HUDEP-2 (cell line): ENCODE data around the gene NOS1AP.
A peak's percentile ranks its signal among the peaks of the same experiment; 100 is the strongest.

Source experiments
- DNase-seq, 76 experiments: peaks; one replicate each; lab custom pipeline; 2025; ENCODE audit not compliant: unreplicated experiment in 76 of 76; lab: John Stamatoyannopoulos, UW

The NOS1AP gene

DNA sequence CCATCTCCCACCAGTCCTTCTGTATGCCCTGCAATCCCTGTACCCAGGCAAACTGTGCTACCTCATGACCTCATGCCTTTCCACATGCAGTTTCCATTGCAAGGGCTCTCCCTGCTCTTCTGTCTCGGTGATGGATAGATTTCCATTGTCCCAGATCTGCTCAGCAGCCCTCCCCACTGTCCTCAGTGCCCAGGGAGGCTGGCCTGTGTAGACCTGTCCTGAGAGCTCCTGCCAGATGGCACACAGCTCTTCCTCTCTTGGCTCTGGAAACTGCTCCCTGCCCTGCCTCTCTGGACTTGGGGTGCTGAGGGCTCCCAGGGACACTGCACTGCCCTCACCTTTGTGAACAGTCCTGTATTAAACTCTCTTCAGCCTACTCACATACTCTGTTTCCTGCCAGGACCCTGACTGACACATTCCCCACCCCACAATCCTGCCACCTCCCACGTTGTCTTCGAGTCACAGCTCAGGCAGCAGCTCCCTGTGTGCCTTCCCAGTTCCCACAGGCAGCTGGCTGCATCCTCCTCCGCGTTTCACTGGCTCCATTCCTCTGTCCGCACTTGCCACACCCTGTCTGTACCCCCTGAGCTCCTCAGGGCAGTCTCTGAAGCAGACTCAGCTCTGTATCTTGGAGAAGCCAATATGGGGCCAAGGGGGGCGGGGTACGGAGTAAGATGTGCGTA is 250.1 kb downstream of the NOS1AP start:
- no peak for DNase-seq

DNA sequence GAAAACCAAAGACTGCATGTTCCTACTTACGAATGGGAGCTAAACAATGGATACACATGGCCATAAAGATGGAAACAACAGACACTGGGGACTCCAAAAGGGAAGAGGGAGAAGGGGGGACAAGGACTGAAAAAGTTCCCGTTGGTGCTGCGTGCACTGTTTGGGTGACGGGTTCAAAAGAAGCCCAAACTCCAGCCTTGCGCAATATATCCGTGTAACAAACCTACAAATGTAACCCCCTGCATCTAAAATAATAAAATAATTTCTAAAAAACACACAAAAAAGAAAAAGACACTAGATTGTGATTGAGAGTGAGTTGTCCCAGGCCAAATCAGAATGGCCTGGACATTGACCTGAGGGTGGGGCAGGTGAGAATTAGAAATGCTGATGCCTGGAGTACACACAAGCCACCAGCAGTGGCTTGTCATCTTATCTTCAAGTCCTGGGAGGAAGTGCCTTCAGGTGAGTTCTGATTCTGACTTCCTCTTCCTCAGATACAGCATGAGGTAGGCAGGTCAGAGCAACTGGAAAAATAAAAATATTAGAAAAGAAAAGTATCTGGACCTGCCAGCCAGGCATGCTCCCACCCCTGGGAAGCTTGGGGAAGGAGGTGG is 252.4 kb downstream of the NOS1AP start:
- DNase-seq = no peak

DNA sequence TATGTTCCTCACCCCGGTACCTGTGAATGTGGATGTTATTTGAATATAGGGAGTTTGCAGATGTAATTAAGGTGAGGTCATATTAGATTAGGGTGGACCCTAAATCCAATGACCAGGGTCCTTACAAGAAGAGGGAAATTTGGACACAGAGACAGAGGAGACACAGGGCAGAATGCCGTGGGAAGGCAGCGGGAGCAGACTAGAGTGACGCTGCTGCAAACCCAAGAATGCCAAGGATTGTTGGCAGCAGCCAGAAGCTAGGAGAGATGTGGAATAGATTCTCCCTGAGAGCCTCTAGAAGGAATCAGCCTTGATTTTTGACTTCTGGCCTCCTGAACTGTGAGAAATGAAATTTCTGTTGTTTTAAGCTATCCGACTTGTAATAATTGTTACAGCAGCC is 253.5 kb downstream of the NOS1AP start:
- DNase-seq = no peak

DNA sequence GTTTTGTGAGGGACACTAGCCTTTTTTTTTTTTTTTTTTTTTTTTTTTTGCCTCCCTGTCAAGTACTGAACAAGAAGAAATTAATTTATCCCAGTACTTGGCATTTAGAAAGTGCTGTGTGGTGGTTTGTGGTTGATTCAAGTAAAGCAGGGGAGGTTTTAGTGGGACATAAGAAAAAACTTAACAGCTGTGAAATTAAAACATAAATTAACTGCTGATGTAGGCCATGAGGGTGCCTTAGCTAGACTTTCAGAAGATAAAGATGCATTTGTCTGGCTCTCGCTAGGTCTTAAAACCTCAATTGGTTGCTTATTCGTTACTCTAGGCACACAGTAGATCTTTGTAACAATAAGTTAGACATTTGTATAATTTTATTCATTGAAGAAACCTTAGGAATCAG is 254.9 kb downstream of the NOS1AP start:
- DNase-seq = no peak

DNA sequence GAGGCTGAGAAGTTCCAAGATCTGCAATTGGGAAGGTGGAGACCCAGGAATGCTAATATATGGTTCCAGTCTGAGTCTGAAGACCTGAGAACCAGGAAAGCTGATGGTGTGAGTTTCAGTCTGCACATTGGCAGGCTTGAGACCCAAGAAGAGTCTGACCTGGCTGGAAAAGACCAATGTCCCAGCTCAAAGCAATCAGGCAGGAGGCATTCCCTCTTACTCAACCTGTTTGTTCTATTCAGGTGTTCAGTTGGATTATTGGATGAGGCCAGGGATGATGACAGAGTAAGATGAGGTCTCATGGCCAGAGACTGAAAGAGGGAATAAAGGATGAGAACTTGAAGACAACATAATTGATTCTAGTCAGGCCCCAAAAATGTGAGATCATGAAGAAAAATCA is 257.1 kb downstream of the NOS1AP start:
- no peak for DNase-seq

DNA sequence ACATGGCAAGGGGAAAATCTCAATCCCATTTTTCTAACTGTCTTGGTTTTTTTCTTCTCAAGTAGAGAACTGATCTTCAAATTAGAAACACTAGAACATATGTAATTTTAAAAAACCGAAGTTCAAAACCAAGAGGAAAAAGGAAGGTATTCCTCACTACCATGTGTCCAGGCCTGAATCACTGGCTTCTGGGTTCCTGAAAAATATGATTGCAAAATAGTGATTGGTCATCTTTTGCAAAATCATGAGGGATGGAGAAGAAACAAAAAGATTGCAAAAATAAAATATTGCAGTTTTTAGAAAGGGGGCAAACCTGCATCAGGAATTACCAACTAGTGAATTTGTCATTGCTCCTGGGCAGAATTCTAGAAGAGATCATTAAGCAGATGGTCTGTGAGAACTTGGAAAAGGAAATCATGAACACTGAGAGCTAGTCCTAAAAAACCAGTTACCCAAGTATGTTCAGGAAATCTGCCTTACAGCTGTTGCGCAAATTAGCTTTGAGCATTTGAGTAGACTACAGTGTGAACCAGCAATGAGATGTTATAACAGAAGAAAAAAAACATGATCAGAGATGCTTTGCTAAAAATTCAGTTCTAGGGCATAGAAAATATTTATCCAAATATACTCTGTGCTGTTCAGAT is 257.8 kb downstream of the NOS1AP start:
- no peak for DNase-seq

DNA sequence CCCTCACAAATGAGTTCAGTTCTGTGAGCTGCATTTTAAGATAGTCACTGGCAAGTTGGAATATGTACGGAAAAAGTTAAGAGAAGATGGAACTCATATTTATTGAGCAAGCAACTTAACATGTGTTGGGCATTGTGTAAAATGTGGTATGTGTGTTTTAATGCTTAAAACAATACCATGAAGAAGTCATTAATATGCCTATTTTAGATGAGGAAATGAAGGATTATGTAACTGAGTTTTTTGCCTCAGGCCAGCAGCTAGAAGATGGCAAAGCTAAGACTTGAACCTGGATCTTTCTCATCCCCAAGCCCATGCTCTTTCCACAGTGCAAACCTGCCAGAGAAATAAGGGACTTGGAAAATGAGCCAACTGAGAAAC is 258.3 kb downstream of the NOS1AP start:
- DNase-seq = no peak

DNA sequence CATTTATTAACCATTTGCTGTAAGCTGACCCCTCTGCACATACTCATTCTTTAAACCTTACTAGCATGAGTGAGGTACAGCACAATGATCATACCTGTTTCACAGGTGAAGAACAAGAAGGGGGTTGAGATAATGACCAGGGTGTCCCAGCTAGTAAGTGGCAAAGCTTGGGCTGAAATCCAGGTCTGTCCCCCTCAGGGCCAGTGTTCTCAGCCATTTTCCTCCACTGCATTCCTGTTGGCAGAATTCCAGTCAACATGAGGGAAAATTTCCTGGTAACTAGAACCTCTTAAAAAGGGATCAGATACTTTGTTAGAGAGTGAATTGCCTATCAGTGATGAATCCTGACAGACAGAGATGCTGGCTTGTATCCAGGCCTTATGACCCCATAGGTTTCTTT is 259.0 kb downstream of the NOS1AP start:
- DNase-seq = no peak

DNA sequence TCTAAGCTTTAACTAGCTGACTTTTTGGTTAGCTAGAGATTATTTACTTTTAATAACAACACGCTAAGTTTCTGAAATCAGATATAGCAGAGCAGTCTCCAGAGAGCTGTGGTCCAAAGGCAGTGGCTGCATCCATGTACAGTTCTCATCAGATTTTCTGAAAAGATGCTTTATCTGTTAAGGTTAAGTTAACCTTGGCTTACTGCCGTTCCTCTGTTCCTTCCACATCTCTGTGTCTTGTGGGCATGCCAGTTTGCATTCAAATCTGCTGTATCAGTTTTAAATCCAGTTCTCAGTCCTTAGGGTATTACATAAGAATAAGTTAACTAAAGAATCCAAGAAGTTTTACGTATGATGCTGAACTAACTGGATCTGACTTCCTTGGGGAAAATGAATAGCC is 260.3 kb downstream of the NOS1AP start:
- DNase-seq = no peak

DNA sequence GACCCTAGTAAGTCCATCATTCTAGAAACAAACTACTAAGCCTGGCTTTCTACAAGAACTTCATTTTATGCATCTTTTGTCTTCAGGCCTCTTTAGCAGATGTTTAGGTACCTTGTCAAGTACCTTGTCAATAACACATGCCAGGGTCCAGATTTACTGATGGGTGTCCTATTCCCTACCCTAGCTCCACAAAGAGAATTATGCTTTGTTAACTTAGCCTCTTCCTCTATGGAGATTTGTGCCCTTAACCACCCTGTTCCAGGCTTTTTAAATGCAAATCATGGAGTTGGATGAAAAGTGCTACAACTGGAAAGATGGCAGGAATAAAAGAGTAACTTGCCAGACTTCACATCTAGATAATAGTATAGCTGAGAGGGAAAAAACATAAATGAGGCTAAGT is 264.5 kb downstream of the NOS1AP start:
- no peak for DNase-seq

DNA sequence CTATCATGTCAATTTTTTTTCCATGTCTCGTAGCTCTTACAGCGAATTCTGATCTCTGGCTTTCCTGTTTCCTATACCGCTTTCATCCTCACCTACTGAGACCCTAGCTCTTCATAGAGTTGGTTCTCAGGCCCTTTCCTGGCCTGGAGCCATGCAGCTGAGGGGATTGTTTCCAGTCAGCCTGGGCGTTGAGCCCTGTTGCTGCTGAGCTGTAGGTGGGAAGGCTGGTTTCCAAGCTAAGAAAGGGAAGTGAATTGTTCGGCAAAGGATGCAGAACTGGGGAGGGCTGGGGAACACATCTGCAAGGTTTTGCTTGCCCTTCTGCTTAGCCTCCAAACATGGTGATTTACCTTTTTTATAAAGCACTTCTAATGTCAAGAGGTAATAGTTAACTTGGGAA is 265.6 kb downstream of the NOS1AP start:
- no peak for DNase-seq

DNA sequence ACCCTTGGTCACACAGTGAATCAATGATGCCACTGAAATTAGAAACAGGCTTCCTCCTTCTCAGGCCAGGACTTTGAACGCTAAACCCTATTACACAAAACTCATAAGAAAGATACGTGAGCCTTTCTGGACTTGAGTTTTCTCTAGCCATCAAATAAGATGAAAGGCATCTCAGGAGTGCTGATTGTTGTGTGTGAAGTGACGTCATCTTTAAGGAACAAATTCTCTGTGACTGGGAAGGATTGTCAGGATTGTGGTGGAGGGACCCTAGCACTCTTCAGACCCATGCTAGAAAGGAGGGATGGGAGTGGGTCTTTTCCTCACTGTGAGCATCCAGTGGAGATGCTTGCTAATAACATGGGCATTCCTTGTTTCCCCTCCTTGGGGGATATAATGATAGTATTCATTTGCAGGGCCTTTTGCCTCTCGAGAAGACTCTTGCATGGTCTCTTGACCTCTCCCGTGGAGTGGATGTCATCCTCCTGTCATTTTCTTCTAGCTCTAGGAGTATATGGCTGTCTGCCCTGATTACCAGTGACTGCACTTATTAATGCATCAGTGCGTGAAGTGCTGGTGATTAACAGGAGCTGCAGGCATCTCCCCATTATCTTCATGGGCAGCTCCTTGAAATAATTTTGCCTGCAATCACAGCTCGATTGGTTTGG is 267.3 kb downstream of the NOS1AP start:
- no peak for DNase-seq

DNA sequence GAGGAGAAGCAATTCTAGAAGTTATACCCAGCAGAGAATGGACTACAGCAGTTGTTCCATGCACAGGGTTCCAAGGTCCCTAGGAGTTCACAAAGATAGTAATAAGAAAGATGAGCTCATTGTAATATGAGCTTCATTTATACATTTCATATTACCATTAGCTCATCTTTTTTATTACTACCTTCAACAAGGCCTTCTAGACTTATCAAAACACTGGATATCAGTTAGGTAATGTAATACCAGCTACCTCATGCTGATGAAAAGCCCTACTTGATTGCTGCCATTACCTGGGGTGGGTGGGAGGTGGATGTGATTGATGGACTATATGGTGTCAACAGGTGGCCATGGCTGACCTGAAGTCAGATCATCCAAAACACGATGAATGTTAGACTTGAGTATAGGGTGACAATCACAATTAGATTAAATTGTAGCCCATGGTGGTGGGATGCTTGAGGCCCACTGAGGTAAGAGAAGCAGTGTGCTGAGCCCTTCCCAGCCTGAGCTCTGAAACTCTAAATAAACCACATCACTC is 273.0 kb downstream of the NOS1AP start:
- DNase-seq = no peak

DNA sequence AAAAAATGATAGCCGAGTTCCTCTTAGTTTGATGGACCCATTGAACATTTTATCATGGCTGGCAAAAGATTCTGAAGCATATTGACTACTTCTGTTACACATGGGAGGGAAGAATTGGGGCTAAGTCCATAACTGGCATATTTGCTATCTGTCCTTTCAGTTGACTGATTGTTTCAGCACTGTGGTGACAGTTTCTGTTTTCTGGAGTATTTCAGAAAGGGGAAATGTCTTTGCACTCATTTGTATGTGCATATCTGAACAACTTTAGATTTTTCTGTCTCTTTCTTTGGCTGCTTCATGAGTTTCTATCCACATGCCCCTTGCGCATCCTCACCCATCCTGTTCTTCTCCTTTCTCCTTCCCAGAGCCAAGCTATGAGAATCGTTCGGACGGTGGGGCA is 274.0 kb downstream of the NOS1AP start:
- no peak for DNase-seq

DNA sequence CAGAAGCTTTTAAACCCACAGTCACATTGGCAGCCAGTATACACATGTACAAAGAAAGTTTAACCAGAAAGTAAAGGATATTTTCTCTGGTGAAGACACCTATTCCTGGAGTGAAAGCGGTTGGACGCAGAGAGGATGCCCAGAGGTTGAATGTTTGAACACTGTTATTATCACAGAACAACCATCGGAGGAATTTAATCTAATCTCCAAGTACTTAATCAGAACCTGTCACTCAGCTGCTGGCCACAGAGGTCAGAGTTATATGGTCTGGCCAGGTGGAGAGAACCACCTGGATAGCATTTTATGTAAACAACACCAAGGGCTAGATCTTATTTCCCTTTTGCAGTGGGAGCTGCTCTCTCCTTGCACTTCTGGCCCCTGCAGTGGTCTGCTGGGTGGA is 277.8 kb downstream of the NOS1AP start:
- DNase-seq = no peak

DNA sequence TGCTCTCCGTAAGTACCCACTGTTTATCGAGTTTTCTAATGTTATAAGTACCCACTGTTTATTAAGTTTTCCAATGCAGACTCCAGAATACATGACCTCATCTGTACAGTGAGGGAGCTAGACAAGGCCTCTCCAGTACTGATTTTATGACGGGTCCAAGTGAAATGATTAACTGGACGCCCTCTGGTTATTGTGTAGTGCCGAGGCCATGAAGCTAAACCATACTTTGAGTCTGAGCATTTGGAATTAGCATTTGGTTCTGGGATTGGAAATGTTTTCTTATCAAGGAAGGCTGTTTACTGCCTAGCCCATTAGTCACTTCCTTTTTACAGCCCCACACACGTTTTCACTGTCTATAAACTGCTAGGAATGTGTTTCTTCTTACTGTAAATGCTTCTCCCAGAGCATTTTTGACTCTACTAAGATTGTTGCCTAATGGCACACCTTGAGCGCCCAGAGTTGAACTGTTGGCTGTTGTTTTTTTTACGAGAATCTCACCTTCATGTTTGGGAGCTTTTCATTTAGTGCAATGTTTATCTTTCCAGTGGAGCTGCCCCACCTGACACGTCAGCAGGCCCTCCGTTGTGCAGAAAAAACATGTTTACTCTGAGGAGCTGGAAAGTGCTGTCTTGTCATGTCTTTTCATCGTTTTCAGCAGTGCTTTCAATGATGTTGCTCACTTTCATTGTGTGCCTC is 280.3 kb downstream of the NOS1AP start:
- no peak for DNase-seq

DNA sequence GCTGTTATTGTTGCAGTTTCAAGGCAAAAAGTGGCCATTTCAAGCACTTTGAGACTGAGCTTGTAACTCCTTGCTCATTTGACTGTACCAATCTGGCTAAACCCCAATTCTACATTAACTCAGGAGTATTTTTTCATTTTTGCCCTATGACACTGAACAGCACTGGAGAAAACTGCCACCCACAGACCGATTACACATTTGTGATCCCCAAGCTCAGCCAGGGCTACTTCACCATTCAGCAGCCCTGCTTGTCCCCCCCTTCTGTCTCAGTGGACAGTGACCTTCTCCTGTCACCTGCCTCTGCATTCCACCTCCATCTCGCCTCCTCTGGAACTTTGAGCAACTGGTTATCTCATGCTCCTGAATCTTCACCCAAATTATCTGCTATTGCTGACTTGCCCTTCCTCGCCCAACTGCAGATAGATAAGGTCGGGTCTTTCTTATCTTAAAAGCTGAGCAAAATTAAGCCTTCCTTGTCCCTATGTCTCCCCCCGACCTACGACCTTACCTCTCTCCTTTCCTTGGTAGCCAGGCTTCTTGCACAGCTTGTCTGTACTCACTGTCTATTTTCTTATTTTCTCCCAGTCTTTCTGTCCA is 281.9 kb downstream of the NOS1AP start:
- peak in 6 of 76 experiments; percentile 3 to 24 (median 20) for DNase-seq

DNA sequence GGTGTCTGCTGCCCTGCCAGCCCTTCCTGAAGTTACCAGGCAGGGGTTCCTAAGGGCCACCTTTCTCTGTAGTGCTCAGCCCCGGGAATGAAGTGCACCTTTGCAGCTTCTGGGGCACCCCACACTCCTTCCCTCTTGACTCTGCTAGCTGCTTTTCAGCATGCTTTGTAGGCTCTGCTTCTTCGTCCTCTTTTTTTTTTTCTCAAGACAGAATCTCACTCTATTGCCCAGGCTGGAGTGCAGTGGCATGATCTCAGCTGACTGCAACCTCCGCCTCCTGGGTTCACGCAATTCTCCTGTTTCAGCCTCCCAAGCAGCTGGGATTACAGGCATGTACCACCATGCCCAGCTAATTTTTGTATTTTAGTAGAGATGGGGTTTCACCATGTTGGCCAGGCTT is 282.4 kb downstream of the NOS1AP start:
- peak in 1 of 76 experiments; percentile 16 for DNase-seq

DNA sequence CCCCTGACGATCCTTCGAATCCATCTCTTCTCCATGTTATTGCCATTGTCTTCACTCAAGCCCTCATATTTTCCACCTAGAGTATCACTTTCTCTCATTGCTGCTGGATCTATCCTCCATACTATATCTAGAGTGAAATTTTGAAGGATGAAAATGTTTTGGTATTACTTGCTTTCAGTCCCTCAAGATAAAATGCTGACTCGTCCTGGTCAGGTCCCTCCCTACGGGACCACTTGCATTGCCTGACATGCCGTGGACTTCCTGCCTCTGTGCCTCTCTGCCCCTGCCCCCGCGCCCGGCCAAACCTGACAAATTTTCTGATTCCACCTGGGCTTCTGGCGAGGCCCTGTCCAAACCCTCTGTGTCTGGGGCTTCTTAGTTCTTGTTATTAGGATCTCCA is 283.6 kb downstream of the NOS1AP start:
- DNase-seq = no peak

DNA sequence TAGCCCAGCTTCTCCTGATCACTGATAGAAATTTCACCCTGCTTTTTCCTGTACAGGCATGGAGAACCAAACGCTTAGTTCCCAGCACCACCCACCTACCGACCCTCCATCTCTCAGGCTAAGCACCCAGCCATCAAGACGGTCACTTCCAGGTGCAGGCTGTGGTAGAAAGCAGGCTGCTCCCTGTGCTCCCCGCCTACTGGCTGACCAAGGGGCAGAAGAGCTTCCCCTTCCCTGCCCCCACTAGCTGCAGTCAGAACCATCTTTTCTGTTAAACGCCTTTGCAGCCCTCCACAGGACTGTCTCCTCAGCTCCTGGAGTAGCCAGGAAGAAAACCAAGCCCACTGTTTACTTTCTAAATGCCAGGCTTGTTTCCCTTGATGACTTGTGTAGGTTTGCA is 284.2 kb downstream of the NOS1AP start:
- no peak for DNase-seq
